AG04449 (cell line): ENCODE results near the gene LECT2.

Source experiments
- CTCF ChIA-PET: fragments of 350-600 bp; formaldehyde crosslinking; extraction: SDS; loops from one replicate; lab custom pipeline; 2021; ENCODE audit warnings: antibody characterized with exemption; lab: Yijun Ruan, JAX
- POLR2A ChIA-PET: fragments of 400-600, 350-600 bp; formaldehyde crosslinking; extraction: SDS; loops from one replicate; lab custom pipeline; 2020; ENCODE audit warnings: antibody characterized with exemption, inconsistent platforms; lab: Yijun Ruan, JAX
- DNase-seq: peaks from one replicate; pipeline ENCODE4 v3.0.0-alpha.2; 2010; ENCODE audit warnings: low read depth, low spot score
- H3K4me3 ChIP-seq: 2 replicates; pipeline ENCODE4 v1.5.1; 2011; ENCODE audit warnings: low read depth, mild to moderate bottlenecking, control low read depth, low read length
- CTCF ChIP-seq: IDR thresholded peaks from one replicate; pipeline ENCODE4 v1.5.1; 2011; ENCODE audit warnings: mild to moderate bottlenecking, moderate library complexity, low read length, control low read depth, inconsistent platforms; ENCODE audit not compliant: insufficient read depth; ENCODE audit errors: missing control alignments

LECT2 gene

GRCh38 chr5:135978993-135979392 is 24.2 kb upstream of the LECT2 start:
- no peak for TF ChIP-seq CTCF
- POLR2A ChIA-PET = interaction anchor here (0.7 to 2.4 kb wide), 5 partner anchors 15 to 79 kb away, joined by 3 to 5 read pairs (median 4); partner anchors contain the start of gene TGFBI
- H3K4me3 ChIP-seq = no peak overlapping the region
- DNase-seq = no peak
- CTCF ChIA-PET = interaction anchor here (2.1 kb wide), 1 partner anchor 9 kb away, joined by 12 read pairs; no protein-coding TSS in a partner anchor

DNA sequence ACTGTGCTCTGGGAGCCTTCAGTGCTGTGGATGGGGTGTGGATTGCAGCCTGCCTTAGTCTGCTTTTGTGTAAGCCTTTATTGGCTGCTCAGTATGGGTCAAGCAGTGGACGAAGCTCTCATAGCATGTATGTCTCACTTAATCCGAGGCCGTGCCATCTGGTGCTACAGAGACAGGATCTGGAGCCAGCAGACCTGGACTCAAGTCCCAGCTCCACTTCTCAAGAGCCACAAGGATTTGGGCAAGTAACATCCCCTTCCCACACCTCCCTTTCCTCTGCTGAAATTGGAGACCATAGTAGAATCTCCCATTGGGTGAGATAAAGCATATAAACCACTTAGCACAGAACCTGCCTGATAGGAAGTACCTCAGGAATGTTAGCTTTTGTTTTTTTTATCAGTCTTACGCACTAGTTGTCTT is 23.4 kb upstream of the LECT2 start:
- TF ChIP-seq CTCF = no peak
- DNase-seq = no peak
- H3K4me3 ChIP-seq = no peak overlapping the region
- POLR2A ChIA-PET = no interaction called here
- CTCF ChIA-PET = interaction anchor here (0.6 to 2.1 kb wide), 3 partner anchors 10 to 33 kb away, joined by 3 to 12 read pairs (median 4); no protein-coding TSS in a partner anchor

DNA sequence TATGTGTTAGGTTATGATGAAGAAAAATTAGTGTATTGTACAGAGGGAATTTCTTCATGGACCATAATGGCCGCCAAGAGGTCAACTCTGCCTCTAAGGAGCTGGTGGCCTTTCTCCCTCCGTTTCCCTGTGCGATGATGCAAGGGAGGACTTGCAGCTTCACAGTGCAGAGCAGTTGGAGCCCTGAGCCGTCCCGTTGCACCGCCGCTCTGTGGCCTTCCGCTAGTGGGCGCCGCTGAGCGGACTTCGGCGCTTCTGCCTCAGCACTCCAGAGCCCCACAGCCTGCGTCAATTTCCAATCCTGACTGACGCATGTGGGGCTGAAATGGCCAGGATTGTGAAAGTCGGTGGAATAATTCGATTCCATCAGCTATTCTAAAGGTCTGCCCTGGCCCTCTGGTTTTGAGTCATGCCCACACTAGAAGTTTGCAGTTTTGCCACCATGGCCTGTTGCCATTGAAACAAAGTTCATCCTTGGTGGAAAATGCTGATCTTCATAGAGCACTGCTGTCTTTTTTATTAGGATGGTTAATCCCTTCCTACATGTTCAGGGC is 22.7 kb upstream of the LECT2 start:
- peak; percentile 3 for TF ChIP-seq CTCF
- no peak overlapping the region for H3K4me3 ChIP-seq
- POLR2A ChIA-PET = no interaction called here
- CTCF ChIA-PET = interaction anchor here (0.6 to 2.1 kb wide), 3 partner anchors 10 to 32 kb away, joined by 3 to 12 read pairs (median 4); no protein-coding TSS in a partner anchor
- DNase-seq = no peak

DNA sequence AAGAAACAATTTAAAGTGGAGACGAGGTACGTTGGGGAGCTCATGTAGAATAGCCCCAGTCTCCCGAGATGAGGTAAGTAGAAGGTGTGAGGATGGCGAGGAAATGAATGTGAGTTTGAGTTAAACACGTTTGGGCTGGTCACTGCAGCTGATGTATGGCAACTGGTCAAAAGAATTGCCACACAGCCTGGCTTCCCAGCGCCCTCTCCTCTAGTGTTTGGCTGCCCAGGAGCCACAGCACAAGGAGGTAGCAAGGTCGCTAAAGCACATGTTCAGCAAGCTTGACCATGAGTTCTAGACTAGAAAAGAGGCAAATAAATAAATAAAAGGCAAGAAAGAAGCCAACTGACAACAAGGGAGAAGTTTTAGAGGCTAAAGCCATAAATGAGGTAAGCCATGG is 21.4 kb upstream of the LECT2 start:
- no peak overlapping the region for H3K4me3 ChIP-seq
- DNase-seq = no peak
- TF ChIP-seq CTCF = no peak
- ChIA-PET POLR2A (no interaction called here), CTCF (interaction anchor here (1.2 to 1.4 kb wide), 2 partner anchors 31 to 82 kb away, joined by 3 to 4 read pairs; no protein-coding TSS in a partner anchor)

GRCh38 chr5:135975122-135975521 is 20.3 kb upstream of the LECT2 start:
- TF ChIP-seq CTCF = no peak
- CTCF ChIA-PET = interaction anchor here (1.4 kb wide), 1 partner anchor 30 kb away, joined by 4 read pairs; no protein-coding TSS in a partner anchor
- POLR2A ChIA-PET = no interaction called here
- H3K4me3 ChIP-seq = no peak overlapping the region
- DNase-seq = no peak

DNA sequence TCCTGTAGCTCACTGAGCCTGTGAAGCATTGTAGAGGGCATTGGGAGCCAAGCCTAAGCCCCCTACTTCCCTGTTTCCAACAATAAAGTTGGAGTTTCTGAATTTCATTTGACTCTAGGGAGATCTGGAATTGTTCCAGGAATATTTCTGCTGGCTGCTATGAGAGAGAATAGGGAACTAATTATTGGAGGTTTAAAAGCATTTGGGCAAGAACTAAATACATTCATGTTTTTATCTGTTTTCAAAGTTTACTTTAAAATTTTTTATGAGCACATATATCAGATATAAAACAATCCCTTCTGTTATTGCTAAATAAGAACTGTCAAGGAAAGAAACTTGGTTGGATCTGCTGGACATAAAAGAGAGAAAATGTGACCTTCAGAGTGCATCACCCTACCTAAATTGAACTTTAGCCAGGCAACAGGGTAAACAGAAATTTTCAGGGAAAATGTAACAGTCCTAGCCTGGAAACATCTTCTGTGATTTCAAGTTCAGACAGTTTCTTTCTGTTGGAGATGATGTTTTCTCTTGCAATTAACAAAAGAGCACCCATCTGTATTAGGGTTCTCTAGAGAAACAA is 19.3 kb upstream of the LECT2 start:
- ChIA-PET POLR2A (no interaction called here), CTCF (interaction anchor here (1.1 kb wide), 1 partner anchor 29 kb away, joined by 3 read pairs; no protein-coding TSS in a partner anchor)
- TF ChIP-seq CTCF = no peak
- H3K4me3 ChIP-seq = no peak overlapping the region
- DNase-seq = no peak
